ENCODE data around the gene HEPHL1.
A peak's percentile ranks its signal among the peaks of the same experiment; 100 is the strongest.

HEPHL1 gene

DNA sequence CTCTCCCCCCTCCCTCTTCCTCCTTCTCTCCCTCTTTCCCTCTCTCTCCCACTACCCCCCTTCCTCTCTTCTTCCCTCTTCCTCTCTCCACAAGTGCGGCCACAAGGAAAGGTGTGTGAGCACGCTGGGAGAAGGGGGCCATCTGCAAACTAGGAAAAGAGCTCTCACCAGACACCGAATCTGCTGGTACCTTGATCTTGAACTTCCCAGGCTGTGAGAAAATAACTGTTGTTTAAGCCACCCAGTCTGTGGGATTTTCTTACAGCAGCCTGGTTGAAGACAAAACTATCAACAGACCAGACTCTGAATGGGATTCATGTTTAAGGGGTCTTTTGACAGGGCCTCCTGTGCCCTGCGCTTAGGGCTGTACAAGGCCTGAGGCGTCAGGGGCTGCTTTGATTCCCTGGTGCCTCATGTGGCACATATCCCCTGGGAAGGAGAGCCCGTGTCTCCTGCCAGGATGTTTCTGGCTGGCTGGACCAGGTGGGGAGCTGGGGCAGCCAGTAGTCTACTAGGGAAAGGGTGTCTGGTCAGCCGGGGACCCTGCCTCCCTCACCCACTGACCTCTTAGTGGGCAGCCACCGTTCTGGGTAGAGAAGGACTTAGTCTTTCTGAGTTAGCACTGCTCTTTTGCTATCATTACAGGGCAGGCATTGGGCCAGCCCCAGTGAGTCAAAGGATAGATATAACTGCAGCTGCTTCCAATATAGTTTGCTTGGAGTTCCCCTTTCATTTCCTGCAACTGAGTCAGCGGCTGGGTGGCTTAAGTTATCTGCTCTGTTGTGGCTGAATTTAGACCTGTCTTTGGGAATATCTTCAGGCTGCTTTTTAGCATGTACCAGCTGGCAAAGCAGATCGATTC is 113.7 kb downstream of the HEPHL1 start:
- DNase-seq: peak; percentile 14

DNA sequence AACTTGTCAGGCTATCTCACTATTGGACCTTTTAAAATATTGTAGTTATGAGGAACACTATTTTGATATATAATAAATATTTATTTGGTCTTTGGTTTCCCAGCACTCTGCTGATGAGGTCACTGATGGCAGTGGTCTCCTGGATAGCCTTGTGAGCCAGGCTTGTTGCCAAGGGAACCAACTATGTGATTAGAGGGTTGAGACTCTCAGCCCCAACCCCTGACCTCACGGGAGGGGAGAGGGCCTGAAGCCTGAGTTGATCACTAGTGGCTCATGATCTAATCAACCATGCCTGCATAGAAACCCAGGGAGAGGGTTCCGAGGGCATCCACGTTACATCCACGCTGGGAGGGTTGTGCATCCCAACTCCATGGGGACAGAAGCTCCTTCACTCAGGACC is 118.3 kb downstream of the HEPHL1 start:
- H3K4me3 Mint-ChIP-seq: no peak overlapping the region
- peaks cover 56 to 86% of the 10 kb centered on the region in 2 donors for H3K4me1 Mint-ChIP-seq
- peaks cover 11 to 14% of the 10 kb centered on the region in 2 donors for H3K36me3 Mint-ChIP-seq
- peaks cover 3 to 4% of the 10 kb centered on the region in 2 donors for H3K9me3 Mint-ChIP-seq
- no peak overlapping the region for H3K27ac Mint-ChIP-seq
- ATAC-seq (replicated peaks) (no peak), DNase-seq (no peak)
- H3K27me3 Mint-ChIP-seq: no peaks in the 10 kb centered on the region

More for the DNA sequence above, 113.7 kb downstream of the HEPHL1 start:
- H3K9me3 Mint-ChIP-seq: peaks cover 3 to 4% of the 10 kb centered on the region in 2 donors
- peak overlapping the region; percentile 76 for H3K27ac Mint-ChIP-seq
- ATAC-seq (replicated peaks): peak; percentile 84 to 92
- H3K4me3 Mint-ChIP-seq: peak overlapping the region in 1 of 2 donors; percentile 46
- no peaks in the 10 kb centered on the region for H3K27me3 Mint-ChIP-seq
- H3K36me3 Mint-ChIP-seq: peaks cover 11% of the 10 kb centered on the region in 2 donors
- peaks cover 42 to 65% of the 10 kb centered on the region in 2 donors for H3K4me1 Mint-ChIP-seq

DNA sequence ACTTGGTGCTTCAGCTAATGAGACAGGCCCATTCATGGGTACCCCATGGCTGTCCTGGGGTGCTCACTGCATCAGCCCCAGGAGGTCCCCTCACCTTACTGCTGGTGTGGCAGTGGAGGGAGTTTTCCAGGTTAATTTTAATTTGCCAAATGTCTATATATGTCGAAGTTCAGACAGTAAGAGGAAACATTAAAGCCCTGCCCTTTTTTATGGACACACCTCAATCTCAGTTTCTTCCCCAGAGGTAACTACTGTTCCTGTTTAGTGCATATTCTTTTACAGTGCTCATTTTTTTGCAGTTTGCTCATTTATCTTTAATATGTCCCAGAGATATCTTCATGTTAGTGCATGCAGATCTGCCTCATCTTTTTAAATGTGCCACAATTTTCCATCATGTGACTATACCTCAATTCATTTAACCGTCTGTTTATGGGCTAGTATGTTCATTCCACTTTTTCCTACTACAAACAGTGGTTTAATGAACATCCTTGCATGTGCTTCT is 119.1 kb downstream of the HEPHL1 start:
- ATAC-seq (replicated peaks): no peak
- no peak for DNase-seq
- no peaks in the 10 kb centered on the region for H3K27me3 Mint-ChIP-seq
- no peak overlapping the region for H3K27ac Mint-ChIP-seq
- no peak overlapping the region for H3K4me3 Mint-ChIP-seq
- peaks cover 53 to 86% of the 10 kb centered on the region in 2 donors for H3K4me1 Mint-ChIP-seq
- peaks cover 3 to 4% of the 10 kb centered on the region in 2 donors for H3K9me3 Mint-ChIP-seq
- H3K36me3 Mint-ChIP-seq: peaks cover 11 to 14% of the 10 kb centered on the region in 2 donors

DNA sequence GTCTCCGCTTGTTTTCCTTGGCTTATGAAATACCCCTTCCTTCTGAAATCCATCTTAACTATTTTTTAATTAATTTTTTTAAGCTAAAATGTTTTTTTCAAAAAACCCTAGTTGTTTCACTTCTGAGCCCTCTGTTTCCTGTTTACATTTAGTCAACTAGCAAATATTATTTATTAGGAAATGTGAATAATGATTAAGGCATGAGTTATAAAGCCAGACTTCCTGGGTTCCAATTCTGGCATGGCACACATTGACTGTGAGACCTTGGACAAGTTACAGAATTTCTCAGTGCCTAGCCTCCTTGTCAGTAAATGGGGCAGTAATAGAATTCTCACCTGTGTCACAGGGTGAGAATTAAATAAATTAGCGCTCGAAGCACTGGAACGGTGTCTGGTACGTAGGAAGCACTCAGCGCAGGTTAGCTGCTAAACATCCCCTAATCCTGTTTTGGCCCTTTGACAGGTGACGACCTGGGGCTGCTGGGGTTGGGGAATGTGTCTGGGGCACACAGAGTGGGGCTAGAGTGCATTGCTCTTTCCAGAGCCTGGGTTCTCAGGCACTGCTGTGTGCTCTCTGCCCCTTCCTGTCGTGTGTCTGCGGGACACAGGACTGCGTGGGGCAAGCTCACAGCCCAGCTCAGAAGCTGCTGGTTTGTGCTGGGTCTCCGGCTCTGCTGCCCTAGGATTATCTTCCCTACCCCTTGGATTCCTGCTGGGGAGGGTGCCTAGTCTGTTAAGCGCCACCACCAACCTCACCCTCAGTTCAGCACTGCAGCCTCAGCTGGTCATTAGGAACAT is 120.6 kb downstream of the HEPHL1 start:
- Mint-ChIP-seq H3K36me3 (peaks cover 7 to 13% of the 10 kb centered on the region in 2 donors), H3K27ac (no peak overlapping the region), H3K4me3 (no peak overlapping the region), H3K9me3 (peaks cover 2% of the 10 kb centered on the region in 2 donors), H3K4me1 (peaks cover 55 to 86% of the 10 kb centered on the region in 2 donors), H3K27me3 (no peaks in the 10 kb centered on the region)
- ATAC-seq (replicated peaks) (no peak), DNase-seq (no peak)

DNA sequence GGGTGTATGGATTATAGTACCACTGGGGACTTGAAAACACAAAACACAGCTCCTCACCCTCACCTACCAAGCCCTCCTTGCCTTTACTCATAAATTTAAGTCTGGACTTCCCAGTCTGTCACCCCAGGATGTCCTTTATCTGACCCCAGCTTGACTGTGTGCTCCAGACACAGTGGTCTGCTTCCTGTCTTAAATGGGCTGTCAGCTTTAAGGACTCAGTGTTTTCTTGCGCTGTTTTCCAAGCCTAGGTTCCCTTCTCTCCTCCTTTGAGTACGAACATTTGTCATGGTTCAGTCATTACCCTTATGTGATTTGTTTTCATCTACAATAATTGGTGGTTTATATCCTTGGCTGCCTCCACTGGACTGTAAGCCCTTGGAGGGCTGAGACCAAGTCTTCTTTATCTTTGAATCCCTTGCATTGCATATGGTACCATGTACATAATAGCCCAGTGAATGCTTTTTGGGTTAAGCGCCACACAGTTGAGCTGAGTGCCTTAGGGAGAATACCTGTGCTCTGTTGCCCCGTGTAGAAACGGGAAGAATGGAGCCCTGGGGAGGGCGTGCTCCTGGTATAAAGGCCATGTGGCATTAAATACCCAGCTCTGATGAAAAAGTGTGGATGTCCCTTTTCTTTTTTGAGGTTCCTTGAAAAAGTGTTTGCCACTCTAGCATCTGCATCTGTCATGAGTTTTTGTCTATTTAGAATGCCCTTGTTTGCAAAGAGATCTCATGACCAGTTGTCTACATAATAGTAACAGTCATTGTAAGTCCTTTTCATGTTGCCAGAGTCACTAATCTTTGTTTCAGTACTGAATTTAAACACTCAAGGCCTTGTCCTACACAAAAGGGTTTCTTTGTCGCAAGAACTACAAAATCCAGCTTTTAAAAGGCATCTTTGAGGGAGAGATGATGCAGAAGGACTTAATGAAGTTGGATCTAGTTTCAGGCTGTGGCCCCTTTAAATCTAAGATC is 121.4 kb downstream of the HEPHL1 start:
- H3K9me3 Mint-ChIP-seq: no peaks in the 10 kb centered on the region
- H3K4me1 Mint-ChIP-seq: peaks cover 60 to 88% of the 10 kb centered on the region in 2 donors
- H3K27ac Mint-ChIP-seq: no peak overlapping the region
- H3K4me3 Mint-ChIP-seq: no peak overlapping the region
- H3K27me3 Mint-ChIP-seq: no peaks in the 10 kb centered on the region
- ATAC-seq (replicated peaks): no peak
- DNase-seq: no peak
- H3K36me3 Mint-ChIP-seq: peaks cover 5 to 9% of the 10 kb centered on the region in 2 donors

DNA sequence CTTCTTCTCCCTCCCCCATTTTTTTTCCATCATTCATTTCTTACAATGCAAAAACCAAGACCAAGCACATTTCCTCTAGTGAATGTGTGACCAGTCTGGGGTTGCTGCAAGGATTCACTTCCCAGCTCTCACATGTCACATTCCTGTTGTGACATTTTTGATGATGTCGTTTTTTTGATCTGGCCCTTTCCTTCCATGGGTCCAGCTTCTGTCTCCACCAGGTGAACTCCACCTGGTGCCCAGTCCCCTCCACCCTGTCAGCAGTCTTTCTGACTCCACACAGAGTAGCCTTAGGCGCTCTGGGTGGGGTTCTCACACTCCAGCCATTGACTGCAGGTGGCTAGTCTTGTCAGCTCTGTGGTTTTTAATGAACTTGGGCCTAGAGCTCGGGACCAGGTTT is 123.1 kb downstream of the HEPHL1 start:
- no peaks in the 10 kb centered on the region for H3K27me3 Mint-ChIP-seq
- peaks cover 65 to 90% of the 10 kb centered on the region in 2 donors for H3K4me1 Mint-ChIP-seq
- H3K36me3 Mint-ChIP-seq: peaks cover 6 to 9% of the 10 kb centered on the region in 2 donors
- no peaks in the 10 kb centered on the region for H3K9me3 Mint-ChIP-seq
- DNase-seq: no peak
- no peak overlapping the region for H3K27ac Mint-ChIP-seq
- no peak for ATAC-seq (replicated peaks)
- H3K4me3 Mint-ChIP-seq: no peak overlapping the region

DNA sequence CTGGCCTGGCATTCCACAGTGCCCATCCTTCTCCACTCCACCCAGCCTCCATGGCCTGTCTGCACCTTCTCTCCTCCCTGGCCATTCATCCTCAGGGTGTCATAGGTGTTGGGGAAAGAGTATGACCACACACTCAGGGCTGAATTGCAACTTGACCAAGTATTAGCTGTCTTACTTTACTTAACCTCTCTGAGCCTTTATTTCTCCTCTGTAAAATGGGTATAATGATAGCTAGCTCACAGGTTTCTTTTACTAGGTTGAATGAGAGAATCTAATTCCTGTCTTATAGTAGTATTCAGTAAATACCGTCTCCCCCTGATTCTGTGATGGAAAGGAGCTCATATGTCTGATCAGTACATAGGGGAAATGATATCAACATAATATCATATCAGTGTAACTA is 123.5 kb downstream of the HEPHL1 start:
- Mint-ChIP-seq H3K4me3 (no peak overlapping the region), H3K36me3 (peaks cover 6 to 9% of the 10 kb centered on the region in 2 donors), H3K27ac (peak overlapping the region; percentile 56), H3K27me3 (no peaks in the 10 kb centered on the region), H3K9me3 (no peaks in the 10 kb centered on the region), H3K4me1 (peaks cover 67 to 91% of the 10 kb centered on the region in 2 donors)
- ATAC-seq (replicated peaks): no peak
- no peak for DNase-seq

DNA sequence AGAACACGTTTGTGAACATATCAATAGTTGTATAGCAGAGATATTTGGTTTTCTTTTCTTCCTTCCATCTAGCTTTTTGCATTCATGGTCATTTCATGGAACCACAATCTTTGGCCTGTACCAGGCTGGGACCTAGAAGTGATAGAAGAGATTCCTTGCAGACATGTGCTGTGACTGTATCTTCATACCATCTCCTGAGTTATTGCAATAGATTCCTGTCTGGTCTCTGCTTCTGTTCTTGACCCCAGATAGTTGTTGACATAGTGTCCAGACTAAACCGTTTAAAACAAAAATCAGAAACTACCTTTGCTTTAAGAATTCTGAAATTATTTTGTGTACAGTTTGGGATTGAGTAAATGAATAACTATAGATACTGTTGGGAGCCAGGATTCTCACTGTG is 124.3 kb downstream of the HEPHL1 start:
- Mint-ChIP-seq H3K9me3 (no peaks in the 10 kb centered on the region), H3K4me1 (peaks cover 66 to 91% of the 10 kb centered on the region in 2 donors), H3K4me3 (no peak overlapping the region), H3K36me3 (peaks cover 6 to 9% of the 10 kb centered on the region in 2 donors), H3K27ac (peak overlapping the region; percentile 10), H3K27me3 (no peaks in the 10 kb centered on the region)
- DNase-seq: no peak
- ATAC-seq (replicated peaks): no peak

DNA sequence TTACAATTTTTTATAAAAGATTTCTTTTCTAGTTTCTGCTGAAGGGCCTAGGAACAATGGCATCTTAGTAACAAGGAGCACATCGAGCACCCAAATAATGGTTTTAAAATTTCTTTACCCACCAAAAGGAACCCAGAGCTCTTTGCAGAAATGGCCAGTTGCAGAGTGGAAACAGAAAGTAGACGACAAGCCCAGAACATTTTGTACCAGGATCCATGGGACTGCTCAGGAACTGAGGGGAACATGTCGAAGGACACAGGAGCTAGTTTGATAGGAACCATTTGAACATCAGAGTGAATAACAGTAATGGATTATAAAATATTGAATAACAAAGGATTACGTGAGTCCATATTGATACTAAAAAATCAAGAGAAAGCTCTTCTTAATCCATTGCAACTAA is 124.8 kb downstream of the HEPHL1 start:
- H3K4me3 Mint-ChIP-seq: no peak overlapping the region
- H3K27ac Mint-ChIP-seq: no peak overlapping the region
- H3K4me1 Mint-ChIP-seq: peaks cover 70 to 93% of the 10 kb centered on the region in 2 donors
- no peak for DNase-seq
- no peaks in the 10 kb centered on the region for H3K27me3 Mint-ChIP-seq
- no peak for ATAC-seq (replicated peaks)
- peaks cover 6 to 9% of the 10 kb centered on the region in 2 donors for H3K36me3 Mint-ChIP-seq
- no peaks in the 10 kb centered on the region for H3K9me3 Mint-ChIP-seq

DNA sequence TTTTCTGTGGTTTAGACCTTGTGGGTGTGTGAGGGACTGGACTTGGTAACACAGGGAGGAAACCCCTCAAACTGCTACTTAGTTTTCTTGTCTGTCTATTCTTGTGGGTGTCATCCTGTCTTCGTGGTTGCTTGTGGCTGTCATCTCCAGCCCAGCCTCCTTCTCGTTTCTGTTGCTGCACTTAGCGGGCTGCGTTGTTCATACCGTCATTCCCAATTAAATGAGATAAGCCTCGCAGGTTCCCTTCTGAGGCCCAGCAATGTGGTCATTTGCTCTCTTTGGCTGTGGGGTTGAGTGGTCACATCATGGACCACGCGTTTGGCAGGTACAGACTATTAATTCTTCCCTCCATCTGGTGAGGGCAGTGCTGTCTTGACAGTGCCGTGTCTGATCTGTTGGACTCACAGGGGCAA is 126.3 kb downstream of the HEPHL1 start:
- Mint-ChIP-seq H3K4me3 (peak overlapping the region; percentile 17 to 64), H3K9me3 (no peaks in the 10 kb centered on the region), H3K27me3 (no peaks in the 10 kb centered on the region), H3K27ac (peak overlapping the region; percentile 3), H3K4me1 (peaks cover 80 to 100% of the 10 kb centered on the region in 2 donors), H3K36me3 (peaks cover 6 to 8% of the 10 kb centered on the region in 2 donors)
- ATAC-seq (replicated peaks) (peak; percentile 67 to 68), DNase-seq (no peak)

DNA sequence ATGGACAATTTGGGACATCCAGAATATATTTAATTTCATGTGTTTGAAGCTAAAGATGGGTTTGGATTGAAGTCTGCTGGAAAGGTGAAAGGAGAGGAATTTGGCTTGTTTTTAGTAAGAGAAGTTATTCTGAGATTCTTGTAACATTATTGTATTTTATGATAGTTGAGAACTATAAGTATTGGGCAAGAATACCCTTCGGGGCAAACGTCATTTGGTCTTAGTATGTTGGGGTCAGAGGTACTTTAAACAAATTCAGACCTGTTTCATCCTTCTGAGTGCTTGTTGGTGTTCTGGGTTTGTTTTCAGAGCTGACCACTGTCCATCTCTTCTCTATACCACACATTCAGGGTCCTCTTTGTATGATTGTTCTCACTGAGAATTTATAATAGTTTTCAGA is 127.0 kb downstream of the HEPHL1 start:
- no peaks in the 10 kb centered on the region for H3K9me3 Mint-ChIP-seq
- ATAC-seq (replicated peaks): no peak
- DNase-seq: no peak
- no peaks in the 10 kb centered on the region for H3K27me3 Mint-ChIP-seq
- H3K4me1 Mint-ChIP-seq: peaks cover 79 to 100% of the 10 kb centered on the region in 2 donors
- H3K36me3 Mint-ChIP-seq: peaks cover 6% of the 10 kb centered on the region in 2 donors
- H3K4me3 Mint-ChIP-seq: no peak overlapping the region
- H3K27ac Mint-ChIP-seq: peak overlapping the region; percentile 22

DNA sequence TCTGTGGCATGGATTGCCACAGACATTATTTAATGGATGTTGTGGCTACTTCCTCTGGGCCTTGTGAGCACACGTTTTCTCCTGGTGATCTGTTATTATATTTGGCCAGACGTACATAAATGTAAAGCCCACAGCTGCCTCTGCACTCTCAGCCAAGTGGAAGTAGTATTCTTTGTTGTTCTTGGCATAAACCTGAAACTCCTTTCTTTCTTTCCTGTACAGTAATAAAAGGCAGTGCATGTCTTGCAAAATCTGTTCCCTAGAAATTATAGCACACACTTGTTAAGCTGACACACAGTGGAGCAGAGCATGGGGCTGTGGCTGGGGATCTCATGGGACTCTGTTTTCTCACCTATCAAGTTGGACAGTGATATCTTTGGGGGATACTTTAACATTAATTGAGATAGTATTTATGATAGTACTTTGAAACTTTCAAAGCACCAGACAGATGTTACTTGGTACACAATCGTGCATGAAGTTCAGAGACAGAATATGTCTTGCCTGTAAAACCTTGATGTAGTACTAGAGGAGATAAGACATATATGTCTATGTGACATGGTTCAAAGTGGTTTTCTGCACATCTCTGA is 128.4 kb downstream of the HEPHL1 start:
- DNase-seq (no peak), ATAC-seq (replicated peaks) (no peak)
- Mint-ChIP-seq H3K4me1 (peaks cover 78 to 97% of the 10 kb centered on the region in 2 donors), H3K4me3 (no peak overlapping the region), H3K27ac (peak overlapping the region; percentile 3), H3K27me3 (no peaks in the 10 kb centered on the region), H3K9me3 (no peaks in the 10 kb centered on the region), H3K36me3 (peaks cover 6 to 10% of the 10 kb centered on the region in 2 donors)

DNA sequence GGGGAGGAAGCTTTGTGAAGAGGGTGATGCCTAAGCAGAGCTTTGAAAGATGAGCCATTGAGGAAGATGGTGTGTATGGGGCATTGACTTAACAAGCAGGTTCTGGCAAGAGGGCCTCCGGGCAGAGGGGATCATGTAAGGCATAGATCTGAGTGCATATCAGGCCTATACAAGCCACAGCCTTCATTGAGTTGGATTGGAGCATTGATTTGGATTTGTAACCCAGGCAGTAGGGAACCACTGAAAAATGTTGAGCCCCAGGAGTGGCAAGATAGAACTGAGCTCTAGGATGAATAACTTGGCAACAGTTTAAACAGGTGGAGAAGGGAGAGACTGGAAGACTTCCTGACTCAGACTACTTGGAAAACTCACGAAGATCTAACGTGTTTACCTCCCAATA is 128.9 kb downstream of the HEPHL1 start:
- no peaks in the 10 kb centered on the region for H3K9me3 Mint-ChIP-seq
- DNase-seq (no peak), ATAC-seq (replicated peaks) (no peak)
- peak overlapping the region; percentile 3 for H3K27ac Mint-ChIP-seq
- H3K36me3 Mint-ChIP-seq: peaks cover 6 to 10% of the 10 kb centered on the region in 2 donors
- H3K27me3 Mint-ChIP-seq: no peaks in the 10 kb centered on the region
- no peak overlapping the region for H3K4me3 Mint-ChIP-seq
- peaks cover 74 to 91% of the 10 kb centered on the region in 2 donors for H3K4me1 Mint-ChIP-seq

All from stimulated activated naive B cell treated with anti-CD40 and anti-IgM and Interleukin-4, amounts not matched to agents 10 μg/mL and 1 μg/mL and 100 μg/mL, for 72 hours (primary cell).